Ishikawa (cell line): ENCODE results near the gene SSH2.

Experiments
- CEBPB ChIP-seq: IDR thresholded peaks from 2 replicates; pipeline ENCODE4 v1.6.1; 2012
- EP300 ChIP-seq: IDR thresholded peaks from 2 replicates; pipeline ENCODE4 v1.6.1; 2012; ENCODE audit warnings: borderline replicate concordance

DNA sequence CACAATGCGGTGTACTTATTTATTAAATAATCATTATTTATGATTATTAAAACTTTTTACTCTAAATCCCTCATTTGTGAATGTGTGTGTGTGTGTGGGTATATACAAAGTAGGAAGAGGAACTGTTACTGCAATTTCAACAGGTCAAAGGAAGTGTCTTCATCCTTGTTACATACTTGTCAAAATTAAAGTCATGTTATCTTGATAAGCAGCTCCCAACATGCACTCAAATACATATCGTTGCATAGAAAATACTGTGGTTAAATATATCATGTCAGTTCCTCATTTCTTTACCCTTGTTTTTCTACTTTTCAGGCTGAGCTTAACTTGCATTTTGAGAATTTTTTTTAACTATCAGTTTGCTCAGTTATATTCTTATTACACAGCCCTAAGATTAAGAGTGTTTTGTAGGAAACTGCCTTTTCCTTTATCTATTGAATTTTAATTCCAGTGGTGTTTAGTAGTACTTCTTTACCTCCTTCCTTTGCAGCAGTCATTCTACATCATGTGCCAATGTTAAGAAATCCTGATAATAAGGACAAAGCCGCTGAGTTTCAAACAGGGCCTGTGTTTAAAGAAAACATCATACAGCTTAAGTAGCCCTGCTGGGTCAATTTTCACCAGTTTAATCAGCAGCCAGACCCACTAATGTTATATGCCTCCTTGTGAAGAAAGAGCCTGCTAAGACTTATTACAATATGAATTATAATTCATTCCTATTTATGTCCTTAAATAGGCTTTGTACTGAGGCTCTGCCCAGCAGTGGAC lies 18.6 kb upstream of the SSH2 start:
- TF ChIP-seq CEBPB (no peak), EP300 (no peak)
